Ascending aorta (tissue), 2 donors: ENCODE measurements around the gene BRD4. TPM values are rescaled to one million over a fixed set of nuclear protein-coding genes. Genes with fewer than 3 reads are reported as not detected.

Source experiments
- DNase-seq, 2 donors: peaks; one replicate each; pipeline ENCODE4 v3.0.0-alpha.2; 2019; ENCODE audit warnings: low spot score in 2 of 2
- H3K27ac ChIP-seq, 2 donors: fragments of 200-600 bp; sonication (generic); one replicate each; pipeline ENCODE4 v1.5.1; 2016 to 2017; ENCODE audit warnings: mild to moderate bottlenecking in 1 of 2
- H3K27me3 ChIP-seq: fragments of 200-600 bp; sonication (generic); one replicate; pipeline ENCODE4 v1.5.1; 2017
- H3K36me3 ChIP-seq, 2 donors: fragments of 200-600 bp; sonication (generic); one replicate each; pipeline ENCODE4 v1.5.1; 2016
- H3K4me1 ChIP-seq, 2 donors: fragments of 200-600 bp; sonication (generic); one replicate each; pipeline ENCODE4 v1.5.1; 2016 to 2017; ENCODE audit warnings: mild to moderate bottlenecking in 1 of 2
- H3K4me3 ChIP-seq, 2 donors: fragments of 200-600 bp; sonication (generic); one replicate each; pipeline ENCODE4 v1.5.1; 2016 to 2017; ENCODE audit warnings: mild to moderate bottlenecking in 1 of 2
- H3K9me3 ChIP-seq, 2 donors: fragments of 200-600 bp; sonication (generic); one replicate each; pipeline ENCODE4 v1.5.1; 2016
- CTCF ChIP-seq, 3 experiments: fragments of 200-600 bp in 2 of 3; fragments of 450-650 bp in 1 of 3; sonication (generic) in 2 of 3; IDR thresholded peaks; one replicate each; pipeline ENCODE4 v1.5.1; 2016 to 2019; ENCODE audit warnings: antibody characterized with exemption in 3 of 3, mild to moderate bottlenecking in 1 of 3, moderate library complexity in 1 of 3
- intact Hi-C: fragments of 100-400 bp; cut with DNase I; formaldehyde crosslinking; loops from one replicate; pipeline ENCODE4 v1.15.1; 2023
- total RNA-seq: library from RNA; depleted of rRNA; stranded (reverse); fragments of >200 nt; gene quantifications from one replicate; pipeline ENCODE4 v1.1.0, GENCODE V29; 2016

The BRD4 gene
- total RNA-seq, 1 donor from 2014 or later = 55.3 TPM

GRCh38 chr19:15231271-15231670 lies 101.1 kb downstream of the BRD4 start:
- Histone ChIP-seq H3K4me3 (no peak overlapping the region), H3K4me1 (peaks cover 4 to 6% of the 10 kb centered on the region in 2 donors), H3K27me3 (no peaks in the 10 kb centered on the region), H3K36me3 (peaks cover 6 to 9% of the 10 kb centered on the region in 2 donors), H3K9me3 (no peaks in the 10 kb centered on the region), H3K27ac (no peak overlapping the region)
- no peak for DNase-seq
- intact Hi-C loops = no loop called here
- TF ChIP-seq CTCF (IDR thresholded peaks at IDR 0.05) = no peak

GRCh38 chr19:15227261-15227660 lies 105.1 kb downstream of the BRD4 start:
- Histone ChIP-seq H3K4me1 (peaks cover 10 to 12% of the 10 kb centered on the region in 2 donors), H3K27ac (no peak overlapping the region), H3K9me3 (no peaks in the 10 kb centered on the region), H3K4me3 (no peak overlapping the region), H3K36me3 (no peaks in the 10 kb centered on the region), H3K27me3 (no peaks in the 10 kb centered on the region)
- intact Hi-C loops = no loop called here
- TF ChIP-seq CTCF (IDR thresholded peaks at IDR 0.05) = no peak
- DNase-seq = no peak

GRCh38 chr19:15225760-15226159 lies 106.6 kb downstream of the BRD4 start:
- no peak overlapping the region for H3K4me3 ChIP-seq
- no peaks in the 10 kb centered on the region for H3K27me3 ChIP-seq
- H3K36me3 ChIP-seq = no peaks in the 10 kb centered on the region
- peaks cover 6% of the 10 kb centered on the region in 2 donors for H3K4me1 ChIP-seq
- intact Hi-C loops = no loop called here
- no peak overlapping the region for H3K27ac ChIP-seq
- H3K9me3 ChIP-seq = no peaks in the 10 kb centered on the region
- no peak for DNase-seq
- TF ChIP-seq CTCF (IDR thresholded peaks at IDR 0.05) = no peak

- Histone ChIP-seq H3K9me3 (no peaks in the 10 kb centered on the region), H3K27ac (peak overlapping the region; percentile 62 to 75), H3K36me3 (no peaks in the 10 kb centered on the region), H3K27me3 (no peaks in the 10 kb centered on the region), H3K4me3 (peak overlapping the region; percentile 64 to 82), H3K4me1 (peaks cover 6% of the 10 kb centered on the region in 2 donors)
- DNase-seq = peak in 1 of 2 donors; percentile 74
- TF ChIP-seq CTCF (IDR thresholded peaks at IDR 0.05) = no peak
- intact Hi-C loops = loop anchor here (1.0 kb wide), 1 partner anchor 22 kb away; no protein-coding TSS in a partner anchor
Measured at GRCh38 chr19:15223649-15224361, 108.5 kb downstream of the BRD4 start.

GRCh38 chr19:15222738-15223648 lies 109.3 kb downstream of the BRD4 start:
- Histone ChIP-seq H3K27ac (peak overlapping the region; percentile 62 to 75), H3K27me3 (no peaks in the 10 kb centered on the region), H3K4me1 (peaks cover 6% of the 10 kb centered on the region in 2 donors), H3K9me3 (no peaks in the 10 kb centered on the region), H3K4me3 (peak overlapping the region; percentile 64 to 82), H3K36me3 (no peaks in the 10 kb centered on the region)
- peak; percentile 73 to 96 for DNase-seq
- intact Hi-C loops = loop anchor here (1.0 kb wide), 1 partner anchor 23 kb away; no protein-coding TSS in a partner anchor
- TF ChIP-seq CTCF (IDR thresholded peaks at IDR 0.05) = no peak
